HG03175 (cell line): ENCODE results near the gene C2CD2.

Source experiments
- ATAC-seq: cut with Tn5 transposase; IDR thresholded peaks from one replicate; pipeline ENCODE4 v1.9.1; 2021; ENCODE audit warnings: mild to moderate bottlenecking, moderate library complexity; ENCODE audit not compliant: unreplicated experiment

C2CD2 gene

GRCh38 chr21:41892726-41893125 is 61.1 kb downstream of the C2CD2 start:
- ATAC-seq, result no peak

- ATAC-seq, result no peak
Measured at GRCh38 chr21:41891132-41891531, 62.7 kb downstream of the C2CD2 start.

DNA sequence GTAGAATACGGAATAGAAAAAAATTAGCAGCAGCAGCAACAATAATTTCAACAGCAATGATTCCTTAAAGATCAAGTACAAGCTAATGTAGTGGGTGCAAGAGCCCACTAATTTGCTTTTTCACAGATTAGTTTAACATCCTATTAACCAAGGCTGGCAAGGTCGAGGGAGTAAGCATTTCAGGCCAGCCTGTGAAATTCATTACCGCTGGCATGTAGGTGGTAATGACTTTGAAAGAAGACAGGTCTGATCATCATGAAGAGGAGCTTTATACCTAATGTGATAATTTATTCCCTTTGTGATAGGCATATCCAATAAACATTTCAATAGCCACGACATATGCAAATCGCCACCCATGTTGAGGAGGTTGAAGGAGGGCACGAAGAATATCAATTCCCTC is 63.5 kb downstream of the C2CD2 start:
- ATAC-seq, result no peak

DNA sequence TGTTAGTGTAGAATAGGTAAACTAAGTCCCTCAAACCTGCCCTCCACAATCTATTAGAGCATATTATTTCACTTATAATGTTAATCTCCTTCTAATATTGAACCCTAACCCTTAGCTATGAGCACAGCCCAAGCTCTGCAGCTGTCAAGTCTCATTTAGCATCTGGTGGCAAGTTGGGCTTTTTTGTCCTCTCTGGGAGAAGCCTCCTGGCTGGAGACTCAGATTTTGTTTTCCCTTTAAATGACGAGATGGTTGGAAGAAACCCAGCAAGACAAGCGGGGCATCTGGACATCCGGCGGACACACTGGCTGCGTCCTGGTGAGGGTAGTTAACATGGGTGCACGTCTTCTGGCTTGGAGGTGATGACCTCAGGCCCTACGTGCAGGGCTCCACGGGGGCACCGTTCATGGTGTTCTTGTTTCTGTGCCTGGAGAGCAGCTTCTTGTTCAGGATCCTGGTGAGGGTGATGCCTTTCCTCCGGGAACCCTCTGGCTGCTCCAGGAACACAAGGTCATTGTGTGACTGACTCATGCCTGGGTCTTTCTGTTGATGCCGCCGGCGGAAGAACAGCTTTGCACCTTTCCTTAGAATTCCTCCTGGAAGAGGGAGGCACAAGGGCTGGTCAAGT is 65.0 kb downstream of the C2CD2 start:
- no peak for ATAC-seq

DNA sequence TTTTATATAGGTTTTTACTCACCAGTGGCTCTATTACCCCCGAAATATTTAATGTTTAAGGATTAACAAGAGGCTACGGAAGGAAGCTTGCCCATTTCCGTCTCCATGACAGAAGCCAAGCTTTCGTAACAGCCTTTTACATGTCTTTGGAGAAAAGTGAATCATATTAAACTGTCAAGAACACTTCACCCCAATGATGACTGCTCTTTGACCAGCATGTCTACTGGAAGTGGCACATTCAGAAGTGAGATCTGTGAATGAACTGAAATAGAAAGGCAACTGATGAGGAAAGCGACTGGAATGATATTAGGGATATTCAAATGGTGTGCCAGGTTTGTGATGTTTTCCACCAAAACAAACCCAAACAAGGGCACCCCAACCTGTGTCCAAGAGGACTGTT is 66.2 kb downstream of the C2CD2 start:
- no peak for ATAC-seq

DNA sequence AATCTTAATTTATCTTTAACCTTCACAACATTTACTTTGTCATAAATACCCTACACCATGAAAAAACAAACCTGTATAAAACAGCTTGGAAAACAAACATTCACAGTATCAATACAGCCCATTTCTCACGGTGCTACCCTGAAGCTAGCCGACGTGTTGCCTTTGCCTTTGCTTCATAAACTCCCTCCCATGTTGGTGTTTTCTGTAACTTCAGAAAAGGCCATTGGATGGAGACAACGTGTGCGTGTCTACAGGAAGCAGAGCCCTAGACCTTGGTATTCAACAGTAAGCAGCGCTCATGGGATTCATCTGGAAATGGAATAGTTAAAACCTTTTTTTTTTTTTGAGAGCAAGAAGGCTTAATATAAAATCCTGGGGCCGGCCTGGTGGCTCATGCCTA is 67.5 kb downstream of the C2CD2 start:
- no peak for ATAC-seq

DNA sequence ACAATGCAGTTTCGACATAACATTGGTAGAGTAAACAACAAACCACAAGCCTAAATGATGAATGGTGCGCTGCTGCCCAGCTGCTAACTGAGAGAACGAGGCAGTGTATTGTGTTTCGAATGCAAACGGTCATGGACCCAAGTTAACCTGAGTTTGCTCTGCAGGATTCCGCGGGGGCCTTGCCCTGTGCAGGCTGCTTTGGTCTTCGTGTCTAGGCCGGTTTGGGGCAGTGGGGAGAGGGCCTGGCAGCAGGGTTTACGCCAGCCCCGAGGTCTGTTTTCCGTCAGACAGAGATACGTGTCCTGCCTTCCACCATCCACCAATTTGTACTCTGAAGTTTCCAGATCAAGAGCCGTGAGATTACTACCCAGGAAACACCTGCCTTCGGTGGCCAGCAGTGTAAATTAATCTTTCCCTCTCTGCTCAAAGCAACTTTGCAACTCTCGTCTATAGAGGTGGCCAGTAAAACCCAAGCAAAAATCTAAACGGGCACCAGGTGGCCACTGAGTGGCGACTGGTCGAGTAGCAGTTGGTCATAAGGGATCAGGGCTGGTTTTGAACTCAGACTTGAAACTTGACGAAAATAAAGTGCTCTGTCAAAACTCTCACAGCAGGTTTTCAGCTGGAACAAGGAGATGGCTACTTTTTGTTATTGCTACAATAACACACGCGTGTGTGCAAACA is 68.3 kb downstream of the C2CD2 start:
- ATAC-seq, result no peak

DNA sequence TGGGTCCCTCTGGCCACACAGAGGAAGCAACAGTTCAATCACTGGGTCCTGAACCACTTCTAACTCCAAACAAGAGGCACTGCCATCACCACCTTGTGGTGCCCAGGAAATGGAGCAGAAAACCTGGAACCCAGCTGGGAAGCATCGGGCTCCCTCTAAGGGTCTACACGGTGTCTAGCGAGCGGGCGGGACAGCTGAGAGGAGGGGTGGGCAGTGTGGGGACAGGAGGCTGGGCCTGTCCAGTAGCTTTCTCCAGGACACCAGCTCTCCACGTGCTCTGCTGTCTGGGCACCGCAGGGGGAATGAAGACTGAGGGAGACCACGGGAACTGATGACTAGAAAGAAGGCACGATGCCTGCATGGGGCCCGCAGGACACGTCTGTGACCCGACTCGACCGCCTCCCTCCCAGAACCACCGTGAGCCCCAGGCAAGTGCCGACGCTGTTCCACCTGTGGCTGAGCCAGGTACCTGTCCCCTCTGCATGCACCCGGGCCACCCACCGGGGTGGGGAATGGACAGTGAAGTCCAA is 69.3 kb downstream of the C2CD2 start:
- ATAC-seq, result no peak

GRCh38 chr21:41883582-41883981 is 70.2 kb downstream of the C2CD2 start:
- no peak for ATAC-seq

GRCh38 chr21:41881051-41881450 is 72.8 kb downstream of the C2CD2 start:
- ATAC-seq, result no peak

- no peak for ATAC-seq
Measured at GRCh38 chr21:41880153-41880552, 73.7 kb downstream of the C2CD2 start.

DNA sequence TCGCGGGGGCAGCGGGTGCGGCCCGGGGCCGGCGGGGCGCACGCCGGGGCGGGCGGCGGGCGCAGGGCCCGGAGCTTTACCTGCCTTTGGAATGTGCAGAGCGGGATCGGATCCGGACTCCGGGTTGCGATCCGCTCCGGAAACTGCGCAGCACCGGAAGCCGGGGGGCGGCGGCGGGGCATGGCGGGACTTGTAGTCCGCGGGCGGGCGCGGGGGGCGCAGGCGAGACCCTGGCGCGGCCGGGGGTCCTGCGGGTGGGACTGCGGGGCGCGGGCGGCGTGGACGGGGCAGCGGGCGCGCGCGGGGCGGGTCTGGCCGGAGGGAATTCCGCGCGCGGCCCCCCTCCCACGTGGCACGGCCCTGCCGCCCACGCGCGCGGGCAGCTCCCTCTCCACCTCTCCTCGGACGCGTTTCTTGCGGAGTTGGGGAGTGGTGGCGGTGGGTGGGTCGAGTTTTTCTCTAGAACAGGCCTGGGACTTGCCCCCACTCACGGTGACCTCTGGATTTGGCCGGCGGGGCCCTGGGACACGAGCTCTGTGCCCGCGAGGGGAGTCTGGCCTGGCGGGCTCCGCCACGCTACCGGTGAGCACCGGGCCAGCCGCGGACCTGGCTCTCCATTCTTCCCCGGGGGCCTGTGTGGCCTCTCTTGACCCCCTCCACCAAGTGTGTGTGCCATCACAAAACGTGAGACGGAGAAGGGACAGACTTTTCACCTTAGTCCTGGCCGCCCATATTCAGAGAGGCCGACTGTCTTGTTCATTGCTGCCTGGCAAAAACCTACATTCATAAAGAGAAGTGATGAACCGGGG is 74.4 kb downstream of the C2CD2 start, which contains the start of gene PRDM15:
PRDM15 (minus strand) TSS at position 155 of the 809 bp plus-strand sequence. CDS start 18,981 bp downstream, outside the sequence.
- peak; percentile 76 for ATAC-seq

- ATAC-seq, result peak; percentile 64
Measured at GRCh38 chr21:41878831-41879189, 75.0 kb downstream of the C2CD2 start.

DNA sequence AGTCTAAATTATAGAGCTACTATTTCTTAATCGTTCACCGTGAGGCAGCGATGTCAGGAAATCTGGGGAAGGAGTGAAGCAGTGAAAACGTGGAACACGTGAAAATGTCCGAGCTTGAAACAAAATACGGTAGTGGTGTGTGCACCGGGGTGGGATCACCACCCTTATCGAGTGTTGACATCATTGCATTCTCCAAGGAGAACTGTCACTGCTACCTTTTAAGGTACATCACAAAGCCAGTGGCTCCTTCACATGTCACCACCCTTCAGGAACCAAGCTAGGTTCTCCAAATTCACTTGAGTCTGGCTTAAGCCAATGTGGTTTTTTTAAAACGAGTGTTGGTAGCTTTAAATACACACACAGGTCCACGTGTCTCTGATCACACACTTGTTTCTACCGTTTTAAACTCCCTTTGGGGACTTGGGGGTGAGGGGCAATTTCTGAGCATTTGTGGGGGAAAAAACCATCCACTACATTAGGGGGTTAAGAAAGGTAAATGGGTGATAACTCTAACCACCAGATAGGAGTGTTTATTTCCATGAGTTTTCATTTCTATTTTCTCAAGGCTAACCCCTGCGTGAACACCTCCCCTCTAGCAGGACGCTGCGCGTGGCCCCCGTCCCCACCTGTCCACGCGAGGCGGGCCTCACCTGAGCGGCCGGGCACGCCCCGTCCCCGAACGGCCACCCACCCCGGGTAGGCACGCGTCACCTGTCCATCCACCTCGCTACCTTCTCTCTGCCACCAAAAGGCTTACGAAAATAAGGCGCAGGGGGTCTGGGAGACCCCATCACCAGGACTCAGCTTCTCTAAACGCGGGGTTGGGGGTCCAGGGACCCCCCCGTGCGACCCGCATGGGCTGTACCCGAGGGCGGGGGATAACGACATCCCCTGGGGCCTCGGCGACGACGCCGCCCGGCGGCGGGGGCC is 75.7 kb downstream of the C2CD2 start:
- peak; percentile 25 for ATAC-seq

DNA sequence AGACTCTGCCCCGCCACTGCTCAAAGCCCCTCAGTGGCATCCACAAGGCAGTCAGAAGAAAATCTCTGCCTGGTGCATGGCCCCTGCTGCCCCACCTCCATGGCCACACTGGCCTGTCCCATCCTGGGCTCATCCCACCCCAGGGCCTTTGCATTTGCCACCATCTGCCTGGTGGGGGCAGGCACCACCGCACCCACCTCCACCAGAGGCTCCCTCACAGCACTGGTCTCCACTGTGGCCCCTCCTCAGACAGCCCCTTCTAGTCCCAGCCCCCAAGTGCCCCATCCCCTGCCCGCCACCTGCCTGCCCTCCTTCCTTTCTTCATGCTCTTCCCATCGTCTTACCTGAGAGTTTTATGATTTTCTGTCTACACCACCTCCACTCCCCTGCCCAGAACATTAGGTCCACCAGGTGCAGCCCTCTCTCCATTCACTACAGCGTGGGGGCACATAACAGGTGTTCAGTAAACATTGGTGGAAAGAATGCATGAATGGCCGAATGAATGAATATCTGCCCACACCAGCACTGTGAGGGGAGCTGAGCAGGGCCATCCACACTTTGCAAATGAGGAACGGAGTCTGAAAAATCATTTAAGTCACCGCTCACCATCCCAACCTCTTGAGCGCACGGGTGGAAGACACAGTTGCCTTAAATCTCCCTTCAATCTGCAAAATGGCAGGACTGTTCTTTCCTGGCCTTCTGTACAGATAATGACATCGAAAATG is 76.7 kb downstream of the C2CD2 start:
- no peak for ATAC-seq

- no peak for ATAC-seq
Measured at GRCh38 chr21:41876396-41876795, 77.4 kb downstream of the C2CD2 start.

DNA sequence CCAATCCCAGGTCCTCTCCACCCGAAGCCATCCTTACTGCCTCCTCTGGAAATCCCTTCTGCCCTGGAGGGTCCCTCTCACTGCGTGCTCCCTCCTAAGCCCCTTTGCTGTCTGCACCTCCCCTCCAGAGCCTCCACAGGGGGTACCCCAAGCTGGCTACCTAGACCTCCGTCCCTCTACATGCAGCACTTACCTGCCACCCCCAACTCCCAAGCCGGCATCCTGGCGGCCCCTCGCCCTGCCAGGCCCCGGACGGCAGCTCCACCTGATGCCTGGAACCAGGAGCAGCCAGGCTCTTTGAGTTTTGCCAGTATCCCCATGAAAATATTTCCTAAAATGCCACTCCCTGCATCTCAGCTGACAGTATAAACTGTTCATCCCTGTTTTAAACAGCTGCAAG is 78.7 kb downstream of the C2CD2 start:
- no peak for ATAC-seq

DNA sequence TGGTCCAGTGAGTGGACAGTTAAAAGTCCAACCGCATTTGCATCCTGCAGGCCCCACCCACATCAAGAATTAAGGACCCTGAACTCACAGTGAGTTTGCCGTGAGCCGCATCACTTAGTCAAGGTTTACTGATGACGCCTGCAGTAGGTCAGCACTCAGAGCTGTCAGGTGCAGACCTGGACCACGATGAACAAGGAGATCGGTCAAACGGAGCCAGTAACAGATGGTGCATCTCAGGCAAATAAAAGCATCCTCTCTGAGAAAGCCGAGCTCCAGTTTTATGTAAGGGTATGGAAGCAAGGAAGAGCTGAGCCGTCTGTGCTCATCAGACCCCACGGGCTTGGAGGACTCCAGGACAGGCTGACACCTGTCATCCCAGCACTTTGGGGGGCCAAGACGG is 79.2 kb downstream of the C2CD2 start:
- ATAC-seq, result no peak

GRCh38 chr21:41873426-41873825 is 80.4 kb downstream of the C2CD2 start:
- ATAC-seq, result no peak

GRCh38 chr21:41873005-41873404 is 80.8 kb downstream of the C2CD2 start:
- ATAC-seq, result no peak
